ENCODE measurements around the gene MEIS3. TPM values are rescaled to one million over a fixed set of nuclear protein-coding genes. Genes with fewer than 3 reads are reported as not detected.

MEIS3 gene
- total RNA-seq, 1 experiment from 2014 or later, result 1.9 TPM

DNA sequence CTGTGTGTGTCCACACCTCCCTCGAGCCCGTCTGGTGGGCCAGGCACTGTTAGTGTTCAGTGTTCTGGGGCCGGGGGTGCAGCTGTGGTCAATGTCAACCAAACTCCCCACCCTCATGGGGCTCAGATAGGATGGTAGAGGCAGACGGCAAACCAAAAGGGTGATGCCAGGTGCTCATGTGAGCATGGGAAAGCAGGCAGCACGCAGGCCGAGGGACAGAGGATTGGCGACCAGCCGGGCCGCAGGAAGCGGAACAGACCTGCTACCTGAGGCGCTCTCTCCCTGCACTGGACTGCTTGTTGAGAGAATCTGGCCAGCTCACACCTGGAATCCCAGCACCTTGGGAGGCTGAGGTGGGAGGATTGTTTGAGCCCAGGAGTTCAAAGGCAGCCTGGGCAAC is 41.1 kb downstream of the MEIS3 start:
- DNase-seq, result no peak
- peaks cover 30% of the 10 kb centered on the region; the same call in 1 of the 2 replicates for H3F3A ChIP-seq (ENCODE audit: insufficient read depth, low read depth)
- H3K4me1 ChIP-seq (replicated peaks; ENCODE audit: insufficient read depth), result no peaks in the 10 kb centered on the region
- H4K20me1 ChIP-seq (ENCODE audit: insufficient read depth), result peaks cover 5% of the 10 kb centered on the region
- H3K9me3 ChIP-seq (ENCODE audit: insufficient read depth, low read depth), result no peaks in the 10 kb centered on the region
- no TSS peak for BruUV-seq (replicated peaks)
- H2AFZ ChIP-seq, result no peak overlapping the region
- intact Hi-C loops (cut with micrococcal nuclease; ENCODE audit: unreplicated experiment), result no loop called here
- H3K27me3 ChIP-seq (ENCODE audit: insufficient read depth, low read depth), result no peaks in the 10 kb centered on the region
- H3K9me2 ChIP-seq (ENCODE audit: insufficient read depth), result no peaks in the 10 kb centered on the region
- TF ChIP-seq EZH2 (IDR thresholded peaks at IDR 0.05; ENCODE audit: low read depth), result no peak
- TF ChIP-seq, protein P1, sequence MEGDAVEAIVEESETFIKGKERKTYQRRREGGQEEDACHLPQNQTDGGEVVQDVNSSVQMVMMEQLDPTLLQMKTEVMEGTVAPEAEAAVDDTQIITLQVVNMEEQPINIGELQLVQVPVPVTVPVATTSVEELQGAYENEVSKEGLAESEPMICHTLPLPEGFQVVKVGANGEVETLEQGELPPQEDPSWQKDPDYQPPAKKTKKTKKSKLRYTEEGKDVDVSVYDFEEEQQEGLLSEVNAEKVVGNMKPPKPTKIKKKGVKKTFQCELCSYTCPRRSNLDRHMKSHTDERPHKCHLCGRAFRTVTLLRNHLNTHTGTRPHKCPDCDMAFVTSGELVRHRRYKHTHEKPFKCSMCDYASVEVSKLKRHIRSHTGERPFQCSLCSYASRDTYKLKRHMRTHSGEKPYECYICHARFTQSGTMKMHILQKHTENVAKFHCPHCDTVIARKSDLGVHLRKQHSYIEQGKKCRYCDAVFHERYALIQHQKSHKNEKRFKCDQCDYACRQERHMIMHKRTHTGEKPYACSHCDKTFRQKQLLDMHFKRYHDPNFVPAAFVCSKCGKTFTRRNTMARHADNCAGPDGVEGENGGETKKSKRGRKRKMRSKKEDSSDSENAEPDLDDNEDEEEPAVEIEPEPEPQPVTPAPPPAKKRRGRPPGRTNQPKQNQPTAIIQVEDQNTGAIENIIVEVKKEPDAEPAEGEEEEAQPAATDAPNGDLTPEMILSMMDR (conservative IDR thresholded peaks at IDR 0.05), result no peak
- CTCF ChIA-PET, result no interaction called here
- peaks cover 24% of the 10 kb centered on the region for H3K36me3 ChIP-seq (ENCODE audit: low read depth)
- H3K4me2 ChIP-seq, result no peak overlapping the region
- POLR2A ChIA-PET (ENCODE audit: unreplicated experiment), result interaction anchor here (0.6 kb wide), 1 partner anchor 442 kb away, joined by 5 read pairs; no protein-coding TSS in a partner anchor
- H3K27ac ChIP-seq, result no peak overlapping the region
- H3K4me3 ChIP-seq, result no peak overlapping the region
- H3K79me2 ChIP-seq (ENCODE audit: low read depth), result no peaks in the 10 kb centered on the region

DNA sequence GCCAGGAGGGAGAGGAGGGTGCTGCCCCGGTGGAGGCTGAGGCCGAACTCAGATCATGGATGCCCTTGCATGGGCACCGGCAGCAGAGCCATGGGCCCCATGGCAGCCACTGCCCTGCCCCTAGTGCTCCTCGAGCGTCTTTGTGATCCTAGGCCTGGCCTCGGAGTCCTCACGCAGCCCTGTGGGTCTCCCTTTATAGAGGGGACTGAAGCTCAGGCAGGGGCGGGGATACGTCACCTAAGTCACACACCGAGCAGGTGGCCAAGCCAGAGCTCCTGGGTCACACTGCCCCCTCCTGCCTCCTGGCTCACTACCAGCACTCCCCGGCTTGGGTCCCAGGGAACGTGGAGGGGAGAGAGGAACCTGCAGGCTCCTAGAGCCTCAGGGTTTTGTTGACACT is 41.5 kb downstream of the MEIS3 start:
- H3K36me3 ChIP-seq (ENCODE audit: low read depth), result peaks cover 28% of the 10 kb centered on the region
- no peaks in the 10 kb centered on the region for H3K9me2 ChIP-seq (ENCODE audit: insufficient read depth)
- TF ChIP-seq EZH2 (IDR thresholded peaks at IDR 0.05; ENCODE audit: low read depth), result no peak
- H3F3A ChIP-seq (ENCODE audit: insufficient read depth, low read depth), result peaks cover 25% of the 10 kb centered on the region; the same call in 1 of the 2 replicates
- H3K79me2 ChIP-seq (ENCODE audit: low read depth), result no peaks in the 10 kb centered on the region
- H4K20me1 ChIP-seq (ENCODE audit: insufficient read depth), result peaks cover 5% of the 10 kb centered on the region
- ChIA-PET CTCF (no interaction called here), POLR2A (ENCODE audit: unreplicated experiment) (no interaction called here)
- no peak overlapping the region for H2AFZ ChIP-seq
- no peaks in the 10 kb centered on the region for H3K27me3 ChIP-seq (ENCODE audit: insufficient read depth, low read depth)
- H3K4me1 ChIP-seq (replicated peaks; ENCODE audit: insufficient read depth), result no peaks in the 10 kb centered on the region
- no TSS peak for BruUV-seq (replicated peaks)
- DNase-seq, result no peak
- intact Hi-C loops (cut with micrococcal nuclease; ENCODE audit: unreplicated experiment), result no loop called here
- no peaks in the 10 kb centered on the region for H3K9me3 ChIP-seq (ENCODE audit: insufficient read depth, low read depth)
- no peak overlapping the region for H3K4me3 ChIP-seq
- H3K4me2 ChIP-seq, result no peak overlapping the region
- H3K27ac ChIP-seq, result no peak overlapping the region

DNA sequence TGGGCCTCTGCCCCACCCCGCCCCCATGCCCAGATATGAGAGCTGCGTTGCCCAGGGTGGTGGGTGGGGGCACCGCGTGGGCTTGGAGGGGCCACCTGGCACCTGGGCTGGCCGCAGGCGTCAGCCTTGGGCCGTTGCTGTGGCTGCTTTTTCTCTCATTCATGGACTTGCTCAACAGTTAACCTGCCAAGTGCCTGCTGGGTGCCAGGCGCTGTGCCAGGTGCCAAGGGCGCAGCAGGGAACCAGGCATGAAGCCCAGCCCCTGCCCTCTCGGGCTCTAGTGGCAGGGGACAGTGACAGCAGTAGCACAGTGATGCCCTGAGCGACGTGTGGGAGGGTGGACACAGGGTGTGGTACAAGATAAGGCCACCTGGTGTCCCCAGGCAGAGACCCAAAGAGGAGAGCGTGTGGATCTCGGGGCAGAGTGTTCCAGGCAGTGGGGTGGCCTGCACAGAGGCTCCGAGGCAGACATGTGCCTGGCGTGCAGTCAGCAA is 42.1 kb downstream of the MEIS3 start:
- Histone ChIP-seq H3K36me3 (ENCODE audit: low read depth) (peaks cover 33% of the 10 kb centered on the region), H3K9me3 (ENCODE audit: insufficient read depth, low read depth) (no peaks in the 10 kb centered on the region), H3K4me2 (no peak overlapping the region), H3K4me3 (no peak overlapping the region), H3F3A (ENCODE audit: insufficient read depth, low read depth) (peaks cover 20% of the 10 kb centered on the region; the same call in 1 of the 2 replicates), H3K79me2 (ENCODE audit: low read depth) (no peaks in the 10 kb centered on the region), H3K27ac (no peak overlapping the region), H3K9me2 (ENCODE audit: insufficient read depth) (no peaks in the 10 kb centered on the region), H3K4me1 (replicated peaks; ENCODE audit: insufficient read depth) (no peaks in the 10 kb centered on the region), H2AFZ (no peak overlapping the region), H3K27me3 (ENCODE audit: insufficient read depth, low read depth) (no peaks in the 10 kb centered on the region), H4K20me1 (ENCODE audit: insufficient read depth) (peaks cover 5% of the 10 kb centered on the region)
- ChIA-PET CTCF (no interaction called here), POLR2A (ENCODE audit: unreplicated experiment) (no interaction called here)
- no TSS peak for BruUV-seq (replicated peaks)
- intact Hi-C loops (cut with micrococcal nuclease; ENCODE audit: unreplicated experiment), result no loop called here
- no peak for DNase-seq
- TF ChIP-seq, protein P1 (conservative IDR thresholded peaks at IDR 0.05), result no peak
- no peak for TF ChIP-seq EZH2 (IDR thresholded peaks at IDR 0.05; ENCODE audit: low read depth)

All from PC-9 (cell line).